Measurements from ENCODE around the gene SLC8A1.
"Not testable (repeated sequence)": the region's sequence is repeated elsewhere in the genome, so short reads cannot be mapped to it uniquely, and the experiment has no call there.

The SLC8A1 gene

DNA sequence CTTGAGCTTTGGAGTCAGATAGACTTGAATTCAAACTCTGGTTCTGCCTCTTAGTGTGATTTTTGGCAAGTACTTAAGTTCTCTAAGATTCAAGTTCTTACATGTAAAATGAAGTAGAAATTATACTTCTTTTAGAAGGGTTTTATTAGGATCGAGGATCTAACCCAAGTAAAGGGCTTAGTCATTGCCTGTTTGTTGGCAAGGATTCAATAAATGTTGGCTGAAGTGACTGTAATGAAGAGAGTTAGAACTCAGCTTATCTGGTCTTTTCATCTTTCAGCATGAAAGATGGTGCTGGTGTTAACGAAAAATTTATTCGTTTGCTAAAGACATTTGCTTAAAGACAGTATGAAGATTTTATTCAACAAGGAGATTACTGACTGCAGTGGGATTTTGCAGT is 356.9 kb downstream of the SLC8A1 start:
- no peak for DNase-seq

DNA sequence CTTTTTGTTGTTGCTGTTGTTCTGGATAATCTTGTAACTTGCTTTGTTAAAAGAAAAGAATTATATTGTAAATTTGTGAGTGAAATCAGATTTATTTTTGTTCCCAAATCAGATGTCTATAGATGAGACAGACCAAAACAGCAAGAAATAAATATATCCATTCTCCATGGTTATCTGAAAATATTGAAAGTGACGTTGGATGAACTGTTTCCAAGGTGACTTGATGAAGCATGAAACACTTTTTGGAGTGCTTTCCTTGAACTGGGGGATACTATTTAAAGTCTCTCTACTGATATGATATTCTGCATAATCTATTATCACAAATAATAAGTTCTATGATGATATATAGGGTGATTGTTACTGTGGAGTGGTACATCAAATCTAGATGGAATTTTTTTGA is 357.4 kb downstream of the SLC8A1 start:
- DNase-seq, result no peak

DNA sequence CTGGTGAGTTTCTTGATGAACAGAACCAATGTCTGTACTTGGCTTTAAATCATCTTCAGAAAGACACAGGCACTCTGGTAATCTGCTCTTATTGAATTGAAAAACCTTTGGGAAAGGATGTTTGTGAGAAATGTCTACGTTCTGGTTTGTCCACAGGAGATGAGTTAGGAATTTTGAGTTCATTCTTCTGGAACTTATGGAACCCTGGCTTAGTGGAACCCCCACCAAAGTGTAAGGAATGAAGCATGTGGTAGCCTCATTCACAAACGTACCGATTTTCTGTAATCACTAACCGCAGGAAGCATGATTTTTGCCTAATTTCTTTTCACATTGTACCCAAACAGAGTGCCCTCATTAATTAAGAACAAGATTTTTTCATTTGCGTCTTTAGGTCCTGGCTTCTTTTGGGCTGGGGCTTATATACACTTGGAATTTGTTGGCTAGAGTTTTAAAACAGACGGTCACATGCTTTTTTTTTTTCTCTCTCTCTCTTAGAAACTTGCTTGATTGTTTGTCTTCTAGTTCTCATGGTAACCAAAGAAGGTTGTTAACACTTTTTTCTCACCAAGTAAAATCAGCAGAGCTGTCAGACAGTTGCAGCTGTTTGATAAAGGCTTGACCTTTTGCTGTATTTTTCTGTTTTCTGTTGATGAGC is 358.7 kb downstream of the SLC8A1 start:
- no peak for DNase-seq

DNA sequence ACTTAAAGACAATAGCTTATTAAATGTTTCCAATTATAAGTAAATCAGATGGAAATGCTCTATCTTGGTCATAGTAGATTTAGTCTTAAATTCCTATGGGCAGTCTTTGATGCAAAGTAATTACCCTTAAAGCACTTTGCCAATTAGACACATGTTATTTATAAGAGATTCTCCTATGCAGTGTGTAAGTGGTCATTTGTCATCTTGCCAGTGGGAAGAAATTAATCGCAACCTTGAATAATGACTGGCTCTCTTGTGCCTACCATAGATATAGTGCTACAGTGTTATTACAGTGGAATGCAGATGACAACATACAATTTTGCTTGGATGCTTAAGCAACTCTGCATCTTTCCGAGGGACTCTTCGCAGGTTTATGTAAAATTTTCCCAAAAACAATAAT is 361.8 kb downstream of the SLC8A1 start:
- DNase-seq, result no peak

DNA sequence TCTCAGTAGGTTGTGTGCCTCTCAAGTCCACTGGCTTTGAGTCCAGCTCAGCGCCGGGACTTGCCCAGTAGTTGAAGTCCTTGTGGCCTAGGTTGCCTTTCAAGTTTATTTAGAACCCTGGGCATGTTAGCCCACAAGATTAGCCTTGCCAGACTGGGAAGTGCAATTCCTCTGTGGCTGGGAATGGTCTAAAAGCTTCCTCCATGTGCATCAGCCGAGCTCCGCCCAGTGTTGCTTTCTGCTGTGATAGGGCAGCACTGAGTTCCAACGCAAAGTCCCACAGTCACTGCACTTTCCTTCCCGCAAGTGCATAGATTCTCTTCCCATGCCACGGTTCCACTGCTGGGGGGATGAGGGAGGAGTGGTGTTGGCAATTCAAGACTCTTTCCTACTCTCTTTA is 364.0 kb downstream of the SLC8A1 start:
- no peak for DNase-seq

DNA sequence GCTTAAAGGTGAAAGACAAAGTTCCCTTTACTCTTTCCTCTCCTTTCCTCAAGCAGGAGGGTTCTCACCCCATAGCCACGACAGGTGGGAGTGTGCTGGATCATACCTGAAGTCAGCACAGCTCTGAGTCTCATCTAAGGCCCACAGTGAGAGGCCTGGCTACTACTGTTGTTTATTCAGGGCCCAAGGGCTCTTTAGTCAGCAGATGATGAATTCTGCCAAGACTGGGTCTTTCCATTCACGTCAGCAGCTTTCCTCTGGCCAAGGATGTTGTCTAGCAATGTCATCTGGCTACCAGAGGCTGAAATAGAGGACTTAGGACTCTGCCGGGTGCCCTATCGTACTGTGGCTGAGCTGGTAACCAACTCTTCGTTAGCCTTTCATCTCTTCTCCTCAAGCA is 364.5 kb downstream of the SLC8A1 start:
- no peak for DNase-seq

DNA sequence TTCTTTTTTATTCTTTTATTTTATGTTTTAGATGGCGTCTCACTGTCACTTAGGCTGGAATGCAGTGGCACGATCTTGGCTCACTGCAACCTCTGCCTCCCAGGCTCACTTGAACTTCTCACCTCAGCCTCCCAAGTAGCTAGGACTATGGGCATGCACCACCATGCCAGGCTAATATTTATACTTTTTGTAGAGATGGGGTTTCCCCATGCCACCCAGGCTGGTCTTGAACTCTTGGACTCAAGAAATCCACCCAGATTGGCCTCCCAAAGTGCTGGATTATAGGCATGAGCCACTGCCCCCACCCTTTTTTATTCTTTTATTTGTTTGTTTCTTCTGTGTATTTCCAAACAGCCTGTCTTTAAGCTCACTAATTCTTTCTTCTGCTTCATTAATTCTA is 366.1 kb downstream of the SLC8A1 start:
- DNase-seq, result no peak

DNA sequence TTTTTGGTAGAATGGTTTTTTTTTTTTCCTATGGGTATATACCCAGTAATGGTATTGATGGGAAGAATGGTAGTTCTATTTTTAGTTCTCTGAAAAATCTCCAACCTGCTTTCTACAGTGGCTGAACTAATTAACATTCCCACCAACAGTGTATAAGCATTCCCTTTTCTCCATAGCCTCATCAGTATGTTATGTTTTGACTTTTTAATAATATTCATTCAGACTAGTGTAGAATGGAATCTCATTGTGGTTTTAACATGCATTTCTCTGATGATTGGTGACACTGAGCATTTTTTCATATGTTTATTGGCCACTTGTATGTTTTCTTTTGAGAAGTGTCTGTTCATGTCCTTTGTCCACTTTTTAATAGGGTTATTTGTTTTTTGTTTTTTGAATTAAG is 378.6 kb downstream of the SLC8A1 start:
- not testable (repeated sequence) for DNase-seq

DNA sequence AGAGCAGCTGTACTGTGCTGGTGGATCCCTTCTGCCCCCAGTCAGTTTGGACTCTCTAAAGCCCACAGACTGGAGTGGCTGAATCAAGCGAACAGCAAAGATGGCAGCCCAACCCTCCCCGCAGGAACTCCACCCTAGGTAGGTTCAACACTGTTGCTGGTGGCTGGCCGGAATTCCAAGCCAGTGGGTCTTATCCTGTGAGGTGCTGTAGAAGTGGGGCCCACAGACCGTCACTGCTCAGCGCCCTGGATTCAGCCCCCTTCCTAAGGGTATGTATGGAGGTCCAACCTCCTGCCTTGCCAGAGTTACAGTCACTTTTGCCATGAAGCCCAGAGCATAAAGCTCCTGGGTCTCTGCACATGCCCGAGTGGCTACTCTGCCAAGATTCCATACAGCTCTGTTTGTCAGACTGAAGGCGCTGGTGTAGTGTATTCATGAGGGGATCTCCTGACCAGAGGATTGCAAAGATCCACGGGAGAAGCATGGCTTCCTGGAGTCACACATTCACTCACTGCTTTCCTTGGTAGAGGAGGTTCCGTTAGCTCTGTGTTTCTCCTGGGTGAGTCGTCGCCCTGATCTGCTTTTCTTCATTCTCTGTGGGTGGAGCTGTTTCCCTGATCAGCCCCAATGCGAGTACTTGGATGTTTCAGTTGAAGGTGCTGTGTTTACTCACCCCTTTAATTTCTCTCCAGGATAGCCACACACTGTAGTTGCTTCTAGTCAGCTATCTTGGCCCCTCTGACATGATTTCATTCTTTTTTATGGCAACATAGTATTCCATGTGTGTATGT is 379.3 kb downstream of the SLC8A1 start:
- no peak for DNase-seq

DNA sequence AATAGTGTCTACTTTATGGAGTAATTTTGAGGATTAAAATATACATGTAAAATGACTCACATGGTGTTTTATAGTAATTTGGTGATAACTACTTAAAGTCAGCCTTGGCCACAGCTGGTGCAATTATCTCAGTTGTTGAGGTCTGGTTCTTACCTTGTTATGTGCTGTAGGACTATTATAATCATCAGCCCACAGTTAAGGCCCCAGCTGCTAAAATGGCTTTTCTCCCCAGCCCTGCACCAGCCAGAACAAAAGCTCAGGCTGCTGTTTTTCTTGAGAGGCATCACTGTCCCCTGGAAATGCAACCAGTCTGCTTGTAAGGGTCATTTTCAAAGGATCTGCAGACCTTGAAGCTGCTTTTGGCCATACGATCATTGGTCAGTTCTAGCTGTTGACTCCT is 389.5 kb downstream of the SLC8A1 start:
- DNase-seq, result no peak

DNA sequence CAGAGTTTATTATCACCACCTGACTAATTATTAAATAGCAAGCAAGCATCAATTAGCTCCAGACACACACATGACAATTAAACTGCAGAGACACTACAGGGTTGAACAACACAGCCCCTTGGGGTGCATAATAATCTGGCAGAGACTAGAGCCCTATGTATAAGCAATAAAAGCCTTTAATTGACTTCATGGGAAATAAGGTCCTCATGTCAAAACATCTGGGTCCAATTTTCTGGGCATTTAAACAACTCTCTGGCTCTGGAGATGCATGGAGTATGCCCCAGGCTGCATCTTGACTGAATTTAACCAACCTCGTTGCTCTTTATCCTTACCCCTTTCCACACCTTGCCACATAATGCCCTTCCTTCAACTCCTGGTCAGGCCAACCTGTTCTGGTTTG is 402.1 kb downstream of the SLC8A1 start:
- DNase-seq, result no peak

DNA sequence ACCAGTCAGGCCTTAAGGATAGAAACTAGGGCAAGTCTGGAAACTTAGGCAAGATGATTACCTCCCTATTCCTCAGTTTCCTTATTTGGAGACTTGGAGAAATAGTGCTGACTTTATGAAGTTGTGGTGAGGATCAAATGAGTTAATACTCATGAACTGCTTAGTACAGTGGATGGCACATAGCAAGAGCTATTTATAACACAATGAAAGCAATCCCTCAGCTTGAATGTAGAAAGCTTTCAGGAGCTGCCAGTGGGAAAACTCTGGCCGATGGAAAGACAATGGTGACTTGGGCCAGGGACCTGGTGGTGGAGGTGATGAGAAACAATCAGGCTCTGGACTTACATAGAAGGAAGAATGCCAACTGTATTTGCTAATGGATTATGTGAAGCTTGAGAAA is 403.4 kb downstream of the SLC8A1 start:
- DNase-seq, result no peak

DNA sequence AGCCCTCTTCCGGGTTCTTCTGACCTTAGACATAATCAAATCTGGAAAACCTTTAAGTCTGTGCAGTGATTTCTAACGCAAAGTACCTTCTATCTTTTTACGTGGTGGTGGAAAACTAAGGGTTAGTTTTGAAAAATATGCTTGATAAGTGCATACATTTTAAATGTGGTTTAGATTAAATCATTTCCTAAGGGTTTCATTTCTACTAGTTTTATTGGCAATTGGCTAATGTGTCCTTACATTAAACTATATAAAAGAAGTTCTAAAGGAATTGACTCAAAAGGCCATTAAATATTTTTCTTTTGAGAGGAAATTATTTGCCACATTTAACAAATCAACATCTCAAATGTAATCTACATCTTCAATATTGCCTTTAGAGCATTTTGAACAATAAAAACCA is 404.5 kb downstream of the SLC8A1 start:
- DNase-seq, result no peak
